MG63 (cell line): ENCODE measurements around the gene GRID1. TPM values are rescaled to one million over a fixed set of nuclear protein-coding genes. Genes with fewer than 3 reads are reported as not detected.

Source experiments
- DNase-seq: peaks from one replicate; pipeline ENCODE4 v3.0.0-alpha.2; 2020
- H3K27me3 ChIP-seq: fragments of 250-450 bp; sonication (Bioruptor Pico); 2 replicates; pipeline ENCODE4 v1.5.1; 2020; ENCODE audit warnings: mild to moderate bottlenecking, moderate library complexity
- H3K36me3 ChIP-seq: fragments of 250-450 bp; sonication (Bioruptor Pico); 2 replicates; pipeline ENCODE4 v1.5.1; 2020; ENCODE audit warnings: mild to moderate bottlenecking, moderate library complexity
- H3K4me3 ChIP-seq: fragments of 250-450 bp; sonication (Bioruptor Pico); 2 replicates; pipeline ENCODE4 v1.5.1; 2020; ENCODE audit warnings: mild to moderate bottlenecking, moderate library complexity
- H3K9me3 ChIP-seq: fragments of 250-450 bp; sonication (Bioruptor Pico); 2 replicates; pipeline ENCODE4 v1.5.1; 2020; ENCODE audit warnings: mild to moderate bottlenecking, moderate library complexity
- total RNA-seq: library from RNA; depleted of rRNA; stranded (reverse); fragments of >200 nt; shearing (Covaris generic); gene quantifications from 2 replicates; pipeline ENCODE4 v1.2.3, GENCODE V29; 2014; ENCODE audit warnings: low replicate concordance

Gene GRID1
- total RNA-seq, 1 experiment from 2014 or later, result 0.10 TPM

DNA sequence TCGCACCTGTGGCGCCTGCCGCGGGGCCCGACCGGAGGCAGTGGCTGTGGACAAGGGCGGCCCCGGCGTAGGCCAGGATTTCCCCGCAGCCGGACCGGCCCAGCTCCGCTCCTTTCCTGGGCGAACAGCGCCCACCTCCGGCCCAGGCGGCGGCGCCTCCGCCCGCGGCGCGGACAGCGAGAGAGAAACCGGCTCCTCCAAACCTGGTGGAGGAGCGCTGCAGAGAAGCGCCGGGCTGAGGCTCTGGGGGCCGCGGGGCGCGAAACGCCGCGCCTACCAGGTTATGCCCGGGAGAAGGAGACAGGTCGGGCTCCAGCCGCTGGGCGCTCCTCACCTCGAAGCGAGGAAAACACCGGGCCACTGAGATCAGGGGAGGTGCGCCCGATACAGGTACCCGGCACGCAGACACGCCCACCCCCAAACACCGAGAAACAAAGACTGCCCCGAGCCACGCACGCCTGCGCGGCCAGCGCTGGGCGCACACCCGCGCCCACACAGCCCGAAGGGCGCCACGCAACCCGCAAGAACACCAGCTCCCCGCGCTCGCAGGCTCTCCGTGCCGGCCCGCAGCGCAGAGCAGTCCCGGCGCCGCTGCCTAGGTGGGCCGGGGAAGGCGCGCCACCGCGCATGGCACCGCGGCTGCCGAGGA, 3.3 kb downstream of the GRID1 start:
- H3K27me3 ChIP-seq, result peaks cover 7% of the 10 kb centered on the region
- no peak overlapping the region for H3K4me3 ChIP-seq
- no peak for DNase-seq
- H3K9me3 ChIP-seq, result no peaks in the 10 kb centered on the region
- no peaks in the 10 kb centered on the region for H3K36me3 ChIP-seq

DNA sequence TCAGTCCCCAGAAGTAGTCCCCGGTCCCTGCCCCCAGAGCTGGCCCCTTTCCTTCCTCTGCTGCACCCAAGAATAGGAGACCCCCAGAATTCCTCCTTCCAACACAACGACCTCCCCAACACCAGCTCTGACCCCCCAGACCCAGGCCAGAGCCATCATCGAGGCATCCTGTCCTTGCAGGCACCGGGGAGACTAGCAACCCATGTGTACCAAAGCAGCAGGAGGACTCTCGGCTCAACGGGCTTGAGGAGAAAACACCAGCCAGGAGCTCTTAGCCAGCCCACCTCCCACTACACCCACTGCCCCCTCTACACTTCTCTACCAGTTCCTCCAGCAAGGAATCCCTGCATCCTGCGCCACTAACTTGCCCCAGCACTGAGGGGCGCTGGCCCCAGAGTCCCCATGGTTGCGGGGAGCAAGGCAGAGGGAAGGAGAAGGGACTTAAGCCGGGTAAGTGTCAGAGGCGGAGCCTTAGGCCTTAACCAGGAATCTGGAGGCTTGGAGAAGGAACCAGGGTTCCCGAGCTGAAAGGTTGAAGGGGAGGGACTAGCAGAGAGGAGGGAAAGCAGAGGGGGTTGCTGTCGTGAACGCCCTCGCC, 3.9 kb downstream of the GRID1 start:
- DNase-seq, result no peak
- H3K27me3 ChIP-seq, result peaks cover 7% of the 10 kb centered on the region
- H3K9me3 ChIP-seq, result no peaks in the 10 kb centered on the region
- no peak overlapping the region for H3K4me3 ChIP-seq
- H3K36me3 ChIP-seq, result no peaks in the 10 kb centered on the region

DNA sequence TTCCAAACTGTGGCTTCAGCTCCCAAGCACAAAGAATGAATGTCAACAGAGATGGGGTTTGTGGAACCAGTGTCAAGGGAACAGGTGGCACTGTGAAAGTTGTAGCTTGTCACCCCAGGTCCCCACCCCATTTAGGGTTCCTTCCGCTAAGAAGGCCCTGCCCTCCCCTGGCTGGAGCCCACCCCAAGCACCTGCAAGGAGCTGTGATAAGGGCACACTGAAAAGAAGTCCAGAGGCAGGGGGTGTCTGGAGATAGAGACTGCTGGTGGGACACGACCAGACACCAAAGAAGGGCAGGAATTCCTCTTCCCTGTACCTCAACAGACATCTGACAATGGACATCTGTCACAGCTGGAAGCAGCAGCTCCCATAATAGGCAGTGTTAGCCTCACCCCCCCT, 4.5 kb downstream of the GRID1 start:
- Histone ChIP-seq H3K27me3 (peaks cover 5% of the 10 kb centered on the region), H3K9me3 (no peaks in the 10 kb centered on the region), H3K4me3 (no peak overlapping the region), H3K36me3 (no peaks in the 10 kb centered on the region)
- no peak for DNase-seq

DNA sequence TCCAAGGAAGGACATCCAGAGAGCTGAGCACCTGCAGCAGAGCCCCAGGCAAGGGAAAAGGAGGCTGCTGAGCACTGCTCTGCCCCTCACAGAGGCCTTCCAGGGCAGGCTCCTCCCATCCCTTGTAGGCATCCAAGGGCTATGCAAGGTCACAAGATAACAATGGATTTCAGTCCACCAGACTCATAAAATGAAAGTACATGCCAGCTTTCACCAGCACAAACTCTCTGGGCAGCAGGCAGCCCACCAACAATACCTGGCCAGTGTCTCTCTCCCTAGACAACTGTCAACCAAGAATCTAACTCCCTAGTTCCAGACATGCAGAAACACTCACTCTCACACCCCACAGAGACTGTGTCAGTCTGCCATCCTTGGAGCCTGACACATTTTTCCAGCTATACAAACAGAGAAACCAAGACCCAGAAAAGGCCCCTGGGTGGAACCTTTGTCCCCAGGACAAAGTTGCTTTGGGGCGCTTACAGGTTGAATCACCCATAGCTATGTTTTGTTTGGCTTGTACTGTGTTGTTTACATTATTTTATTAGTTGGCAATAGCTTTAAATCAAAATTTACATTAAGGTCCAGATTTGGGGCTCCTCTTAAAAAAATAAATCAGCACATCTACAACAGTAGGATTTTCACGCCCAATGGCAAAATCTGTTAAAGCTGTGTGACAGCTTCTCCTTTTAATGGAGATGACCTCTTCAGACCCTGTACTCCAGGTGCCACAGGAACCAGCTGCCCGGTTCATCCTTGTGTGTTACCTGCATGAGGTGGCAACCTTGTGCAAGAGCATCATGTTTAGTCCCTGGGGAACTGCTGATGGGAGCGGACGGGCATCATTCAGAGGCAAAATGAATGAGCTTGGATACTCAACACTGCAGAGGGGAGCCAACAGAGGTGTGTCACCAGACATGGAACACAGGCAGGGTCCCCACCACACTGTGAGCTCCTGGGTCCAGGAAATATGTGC, 5.2 kb downstream of the GRID1 start:
- no peaks in the 10 kb centered on the region for H3K36me3 ChIP-seq
- H3K27me3 ChIP-seq, result peaks cover 3% of the 10 kb centered on the region
- DNase-seq, result no peak
- H3K9me3 ChIP-seq, result no peaks in the 10 kb centered on the region
- H3K4me3 ChIP-seq, result no peak overlapping the region

DNA sequence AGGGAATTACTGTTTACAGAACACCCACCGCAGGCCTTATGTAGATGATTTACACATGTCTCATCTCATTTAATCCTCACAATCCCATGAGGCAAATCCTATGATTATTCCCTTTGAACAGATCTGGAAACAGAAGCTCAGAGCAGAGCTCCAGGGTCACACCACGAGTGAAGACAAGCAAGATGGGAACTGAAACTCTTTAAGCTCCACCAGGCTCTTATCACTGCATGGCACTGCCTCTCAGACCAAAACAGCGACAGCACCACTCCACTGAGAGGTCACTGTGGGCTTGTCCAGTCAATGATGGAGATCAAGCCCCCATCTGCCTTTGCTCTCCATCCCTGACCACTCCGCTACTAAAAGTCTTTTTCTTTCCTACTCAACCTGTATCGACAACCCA, 5.9 kb downstream of the GRID1 start:
- H3K36me3 ChIP-seq, result no peaks in the 10 kb centered on the region
- H3K4me3 ChIP-seq, result no peak overlapping the region
- DNase-seq, result no peak
- no peaks in the 10 kb centered on the region for H3K9me3 ChIP-seq
- H3K27me3 ChIP-seq, result peaks cover 2% of the 10 kb centered on the region

DNA sequence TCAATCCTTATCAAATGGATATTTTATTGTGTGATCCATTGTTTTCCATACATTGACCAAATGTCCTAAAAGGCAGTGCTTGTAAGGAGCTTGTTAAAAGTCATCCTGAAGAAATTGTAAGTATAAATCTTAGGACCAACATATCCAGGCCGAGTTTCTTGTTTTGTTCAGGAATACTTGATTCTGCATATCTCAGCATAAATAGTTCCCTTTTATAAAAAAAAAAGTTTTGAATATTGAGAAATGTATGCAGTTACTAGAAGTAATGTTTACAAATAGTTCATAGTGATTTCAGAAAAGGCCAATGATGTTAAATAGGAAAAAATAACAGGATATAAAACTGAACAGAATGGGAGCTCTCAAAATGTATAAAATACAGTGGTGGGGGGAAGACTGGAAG, 6.6 kb downstream of the GRID1 start:
- no peak for DNase-seq
- no peaks in the 10 kb centered on the region for H3K9me3 ChIP-seq
- H3K36me3 ChIP-seq, result no peaks in the 10 kb centered on the region
- no peak overlapping the region for H3K4me3 ChIP-seq
- H3K27me3 ChIP-seq, result no peaks in the 10 kb centered on the region

DNA sequence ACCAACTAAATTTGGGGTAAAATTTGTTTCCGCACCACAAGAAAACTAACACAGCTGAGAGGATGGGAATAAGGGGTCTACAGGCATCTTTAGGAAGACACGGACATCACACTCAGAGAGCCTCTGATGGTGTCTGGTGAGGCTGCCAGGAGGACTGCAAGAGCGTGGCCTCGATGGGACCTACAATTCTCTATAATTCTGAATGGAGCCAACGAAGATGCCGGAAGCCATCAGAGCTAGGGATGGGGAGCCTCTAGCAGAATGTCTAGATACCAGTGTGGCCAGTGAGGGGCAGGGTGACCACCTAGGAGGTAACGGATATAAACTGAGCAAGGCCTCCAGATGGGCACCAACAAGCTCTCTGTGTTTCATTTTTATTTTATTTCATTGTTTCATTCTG, 7.5 kb downstream of the GRID1 start:
- no peak for DNase-seq
- no peaks in the 10 kb centered on the region for H3K9me3 ChIP-seq
- no peaks in the 10 kb centered on the region for H3K27me3 ChIP-seq
- H3K36me3 ChIP-seq, result no peaks in the 10 kb centered on the region
- H3K4me3 ChIP-seq, result no peak overlapping the region

DNA sequence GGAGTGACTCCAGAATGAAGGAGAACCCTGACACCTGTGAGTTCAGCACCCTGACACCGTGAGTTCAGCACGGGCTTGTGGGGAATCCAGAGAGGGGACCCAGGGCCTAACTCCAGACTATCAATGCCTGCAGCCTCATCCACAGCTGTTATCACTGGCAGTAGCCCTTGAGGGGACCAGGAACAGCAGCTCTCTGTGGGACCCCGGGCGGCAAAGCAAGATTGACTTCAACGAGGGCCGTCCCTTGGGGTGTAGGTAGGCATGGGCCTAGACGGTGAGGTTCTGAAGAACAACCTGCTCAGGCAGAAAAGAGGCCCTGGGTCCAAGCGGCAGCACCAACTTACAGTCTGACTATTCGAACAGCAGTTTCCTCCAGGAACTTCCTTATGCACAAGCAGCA, 8.9 kb downstream of the GRID1 start:
- no peaks in the 10 kb centered on the region for H3K36me3 ChIP-seq
- H3K27me3 ChIP-seq, result no peaks in the 10 kb centered on the region
- no peaks in the 10 kb centered on the region for H3K9me3 ChIP-seq
- H3K4me3 ChIP-seq, result no peak overlapping the region
- no peak for DNase-seq

DNA sequence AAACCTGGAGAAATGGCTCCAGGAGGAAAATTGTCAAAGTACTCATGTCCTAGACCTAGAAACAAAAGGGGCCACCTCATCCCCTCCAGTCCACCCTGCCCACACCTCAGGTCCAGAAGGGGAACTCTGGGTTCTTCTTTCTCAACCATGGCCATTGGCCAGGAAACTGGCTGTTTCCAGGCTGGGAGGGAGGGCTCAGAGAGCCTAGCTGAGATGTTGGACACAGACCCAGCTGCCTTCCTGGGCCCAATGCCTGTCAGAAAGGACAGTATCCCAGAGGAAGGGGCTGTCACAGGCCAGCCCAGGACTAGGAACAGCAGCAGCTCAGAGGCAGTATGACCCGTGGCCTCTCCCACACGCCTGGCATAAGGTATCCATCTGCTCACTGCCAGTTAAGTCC, 9.6 kb downstream of the GRID1 start:
- Histone ChIP-seq H3K36me3 (no peaks in the 10 kb centered on the region), H3K27me3 (no peaks in the 10 kb centered on the region), H3K4me3 (no peak overlapping the region), H3K9me3 (no peaks in the 10 kb centered on the region)
- DNase-seq, result no peak

DNA sequence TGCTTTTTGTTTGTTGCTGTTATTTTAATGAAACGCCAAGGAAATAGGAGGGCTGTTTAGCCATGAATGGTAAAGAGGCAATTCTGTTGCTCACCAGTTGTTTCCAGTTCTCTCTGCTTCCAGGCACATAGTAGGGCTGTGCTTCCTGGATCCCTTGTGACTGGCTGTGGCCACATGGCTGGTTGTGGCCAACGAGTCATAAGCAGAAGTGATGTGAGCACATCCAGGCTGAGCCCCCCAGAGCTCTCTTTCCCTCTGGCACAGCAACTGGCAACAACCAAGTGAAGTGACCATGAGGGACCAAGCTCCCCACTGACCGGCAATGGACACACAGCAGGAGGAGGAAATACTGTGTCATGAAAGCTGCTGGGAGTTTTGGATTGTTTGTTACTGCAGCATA, 10.3 kb downstream of the GRID1 start:
- Histone ChIP-seq H3K4me3 (no peak overlapping the region), H3K36me3 (no peaks in the 10 kb centered on the region), H3K9me3 (no peaks in the 10 kb centered on the region), H3K27me3 (no peaks in the 10 kb centered on the region)
- no peak for DNase-seq

DNA sequence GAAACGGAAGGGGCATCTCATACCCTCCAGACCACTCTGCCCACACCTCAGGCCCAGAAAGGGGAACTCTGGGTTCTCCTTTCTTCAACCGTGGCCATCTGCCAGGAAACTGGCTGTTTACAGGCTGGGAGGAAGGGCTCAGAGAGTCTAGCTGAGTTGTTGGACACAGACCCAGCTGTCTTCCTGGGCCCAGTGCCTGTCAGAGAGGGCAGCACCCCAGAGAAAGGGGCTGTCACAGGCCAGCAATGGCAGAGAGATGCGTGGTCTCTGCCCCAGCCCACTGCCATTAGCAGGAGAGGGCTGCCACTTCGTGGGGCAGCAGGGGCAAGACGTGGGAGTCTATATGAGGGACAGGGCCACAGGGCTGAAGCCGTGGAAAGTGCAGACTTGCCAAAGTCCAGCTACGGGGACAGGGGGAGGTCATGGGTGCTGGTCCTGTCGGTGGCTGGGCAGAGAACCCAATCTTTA, 11.0 kb downstream of the GRID1 start:
- Histone ChIP-seq H3K9me3 (no peaks in the 10 kb centered on the region), H3K4me3 (no peak overlapping the region), H3K36me3 (no peaks in the 10 kb centered on the region), H3K27me3 (no peaks in the 10 kb centered on the region)
- DNase-seq, result no peak

DNA sequence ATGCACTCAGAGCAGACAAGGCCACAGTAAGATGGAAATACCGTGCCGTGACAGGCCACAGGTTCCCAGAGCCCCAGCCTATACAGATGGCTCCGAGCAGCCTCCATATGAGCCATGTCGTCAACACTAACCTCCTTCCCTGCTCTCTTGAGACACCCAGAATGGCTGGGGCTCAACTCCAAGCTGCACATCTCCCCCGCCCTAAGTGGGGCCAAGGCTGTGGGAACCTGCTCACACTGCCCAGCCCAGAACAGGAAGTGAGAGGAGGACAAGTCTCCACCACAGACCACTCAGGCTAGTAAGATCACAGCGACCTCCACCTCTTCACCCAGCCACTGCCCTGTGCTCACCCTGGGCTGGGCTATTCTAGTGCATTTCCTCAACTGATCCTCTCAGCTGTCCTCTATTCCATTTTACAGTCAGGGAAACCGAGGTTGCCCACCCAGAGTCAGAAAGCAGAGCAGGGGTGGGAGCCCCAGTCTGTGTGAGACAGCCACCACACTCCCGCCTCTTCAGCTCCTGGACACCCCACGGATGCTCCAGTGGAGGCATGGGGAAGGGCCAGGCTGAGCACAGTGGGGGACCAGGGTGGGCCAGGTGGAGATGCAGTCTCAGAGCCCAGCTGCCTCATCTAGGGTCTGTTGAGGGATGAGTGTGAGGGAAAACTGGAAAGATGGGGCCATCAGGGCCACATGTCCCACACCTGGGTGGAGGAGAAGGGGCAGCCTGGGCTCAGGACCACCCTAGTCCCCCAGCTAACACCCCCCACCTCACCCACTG, 11.6 kb downstream of the GRID1 start:
- H3K4me3 ChIP-seq, result no peak overlapping the region
- DNase-seq, result no peak
- no peaks in the 10 kb centered on the region for H3K36me3 ChIP-seq

DNA sequence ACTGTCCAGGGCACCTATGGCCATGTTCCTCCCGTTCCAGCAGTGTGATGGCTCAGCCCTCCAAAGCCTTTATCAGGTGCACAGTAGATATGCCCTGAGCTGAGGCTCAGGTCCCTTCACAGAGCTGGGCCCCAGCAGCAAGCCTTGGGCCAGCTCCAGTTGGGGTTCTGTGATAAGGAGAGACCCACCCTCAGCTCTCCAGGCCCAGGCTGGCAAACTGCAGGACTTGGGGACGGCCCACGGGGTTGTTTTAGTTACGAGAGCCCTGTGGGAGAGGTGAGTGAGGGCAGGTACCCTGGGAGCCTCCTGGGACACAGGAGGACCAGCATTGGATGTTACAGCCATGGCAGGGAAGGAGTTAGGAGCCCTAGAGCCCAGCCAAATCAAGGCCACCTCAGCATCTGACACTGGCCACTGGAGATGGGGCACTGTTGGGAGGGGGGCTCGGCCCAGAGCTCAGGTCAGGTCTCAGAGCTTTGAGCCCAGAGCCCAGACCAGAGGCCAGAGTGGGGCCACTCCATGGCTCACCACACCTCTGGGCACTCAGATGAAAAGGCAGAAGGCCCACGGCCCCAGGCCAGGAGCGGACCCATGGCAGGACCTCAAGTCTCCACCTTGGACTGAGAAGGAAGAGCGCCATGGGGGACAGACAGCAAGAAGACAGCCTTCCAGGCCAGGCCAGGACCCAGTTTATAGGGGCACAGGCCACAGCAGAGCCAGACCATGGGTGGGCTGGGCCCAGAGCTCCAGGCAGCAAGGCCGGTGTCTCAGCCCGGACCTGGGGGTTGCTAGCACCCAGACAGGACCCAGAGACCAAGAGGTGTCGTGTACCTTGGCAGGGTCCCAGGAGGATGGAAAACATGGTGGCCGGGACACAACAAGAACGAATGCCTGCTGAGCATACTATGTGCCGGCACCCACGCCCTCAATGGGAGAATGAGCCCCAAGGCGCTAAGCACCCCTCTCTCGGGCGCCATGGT, 12.8 kb downstream of the GRID1 start:
- no peaks in the 10 kb centered on the region for H3K36me3 ChIP-seq
- no peaks in the 10 kb centered on the region for H3K9me3 ChIP-seq
- no peak overlapping the region for H3K4me3 ChIP-seq
- no peaks in the 10 kb centered on the region for H3K27me3 ChIP-seq
- DNase-seq, result no peak

More for the DNA sequence above, 11.6 kb downstream of the GRID1 start:
- Histone ChIP-seq H3K27me3 (no peaks in the 10 kb centered on the region), H3K9me3 (no peaks in the 10 kb centered on the region)

DNA sequence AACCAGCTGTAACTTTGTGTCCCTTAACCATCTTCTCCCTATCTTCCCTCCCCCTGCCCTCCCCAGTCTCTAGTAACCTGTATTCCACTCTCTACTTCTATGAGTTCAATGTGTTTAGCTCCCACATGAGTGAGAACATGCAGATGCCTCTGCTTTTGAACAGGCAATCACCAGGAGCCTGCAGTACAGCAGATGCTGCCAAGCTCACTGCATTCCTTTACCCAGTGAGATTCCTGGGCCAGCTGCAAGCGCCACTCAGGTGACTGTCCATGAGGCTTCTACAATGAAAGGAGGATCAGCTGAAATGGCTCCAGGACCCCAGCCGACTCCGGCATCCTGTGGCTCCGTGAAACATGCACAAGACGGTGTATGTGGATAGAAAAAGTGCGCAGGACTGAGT, 15.7 kb downstream of the GRID1 start:
- Histone ChIP-seq H3K4me3 (no peak overlapping the region), H3K9me3 (no peaks in the 10 kb centered on the region), H3K27me3 (no peaks in the 10 kb centered on the region), H3K36me3 (no peaks in the 10 kb centered on the region)
- no peak for DNase-seq

DNA sequence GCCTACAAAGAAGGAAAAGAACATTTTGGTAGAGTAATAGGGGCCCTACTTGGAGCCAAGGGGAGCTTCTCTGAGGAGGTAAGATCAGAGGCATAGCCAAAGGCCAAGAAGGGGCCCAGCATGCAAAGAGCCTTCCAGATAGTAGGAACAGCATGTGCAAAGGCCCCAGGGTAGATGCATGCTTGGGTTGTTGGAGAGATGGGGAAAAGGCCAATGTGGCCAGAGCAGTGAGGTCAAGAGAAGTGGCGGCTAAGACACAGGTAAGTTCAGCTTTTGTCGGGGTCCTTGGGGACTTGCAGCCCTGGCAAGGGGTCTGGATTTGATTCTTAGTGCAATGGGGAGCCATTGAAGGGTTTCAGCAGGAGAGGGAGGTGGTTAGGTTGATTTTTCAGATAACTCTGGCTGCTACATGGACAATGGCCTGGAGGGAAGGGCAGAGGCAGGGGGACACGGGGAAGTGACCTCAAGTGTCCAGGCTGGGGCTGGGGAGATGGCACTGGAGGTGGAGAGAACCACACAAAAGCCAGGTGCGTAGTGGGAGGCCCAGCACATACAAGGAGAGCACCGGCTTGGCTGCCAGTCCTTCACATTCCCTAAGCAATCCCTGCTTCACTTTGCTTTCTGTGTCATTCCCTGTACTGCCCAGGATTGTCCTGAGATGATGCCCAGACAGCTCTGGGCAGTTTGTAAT, 16.5 kb downstream of the GRID1 start:
- Histone ChIP-seq H3K36me3 (no peaks in the 10 kb centered on the region), H3K27me3 (no peaks in the 10 kb centered on the region), H3K9me3 (no peaks in the 10 kb centered on the region), H3K4me3 (no peak overlapping the region)
- no peak for DNase-seq
